ENCODE measurements around the gene PRKCB. TPM values are rescaled to one million over a fixed set of nuclear protein-coding genes. Genes with fewer than 3 reads are reported as not detected.

Gene PRKCB
- total RNA-seq, 3 donors from 2014 or later = 1.3 to 5.3 (median 4.7) TPM

- Histone ChIP-seq H3K27ac (no peak overlapping the region), H3K4me3 (no peak overlapping the region), H3K27me3 (no peaks in the 10 kb centered on the region), H3K4me1 (no peaks in the 10 kb centered on the region), H3K36me3 (no peaks in the 10 kb centered on the region), H3K9me3 (no peaks in the 10 kb centered on the region)
- no peak for DNase-seq (ENCODE audit: low spot score in 2 of 2)
- intact Hi-C loops (cut with DNase I; ENCODE audit: low total_unique reads) = no loop called here
- TF ChIP-seq POLR2A (IDR thresholded peaks at IDR 0.05) (no peak), POLR2AphosphoS5 (IDR thresholded peaks at IDR 0.05) (no peak), CTCF (IDR thresholded peaks at IDR 0.05) (no peak)
These were observed 26.8 kb downstream of the PRKCB start for GRCh38 chr16:23862556-23862955.

DNA sequence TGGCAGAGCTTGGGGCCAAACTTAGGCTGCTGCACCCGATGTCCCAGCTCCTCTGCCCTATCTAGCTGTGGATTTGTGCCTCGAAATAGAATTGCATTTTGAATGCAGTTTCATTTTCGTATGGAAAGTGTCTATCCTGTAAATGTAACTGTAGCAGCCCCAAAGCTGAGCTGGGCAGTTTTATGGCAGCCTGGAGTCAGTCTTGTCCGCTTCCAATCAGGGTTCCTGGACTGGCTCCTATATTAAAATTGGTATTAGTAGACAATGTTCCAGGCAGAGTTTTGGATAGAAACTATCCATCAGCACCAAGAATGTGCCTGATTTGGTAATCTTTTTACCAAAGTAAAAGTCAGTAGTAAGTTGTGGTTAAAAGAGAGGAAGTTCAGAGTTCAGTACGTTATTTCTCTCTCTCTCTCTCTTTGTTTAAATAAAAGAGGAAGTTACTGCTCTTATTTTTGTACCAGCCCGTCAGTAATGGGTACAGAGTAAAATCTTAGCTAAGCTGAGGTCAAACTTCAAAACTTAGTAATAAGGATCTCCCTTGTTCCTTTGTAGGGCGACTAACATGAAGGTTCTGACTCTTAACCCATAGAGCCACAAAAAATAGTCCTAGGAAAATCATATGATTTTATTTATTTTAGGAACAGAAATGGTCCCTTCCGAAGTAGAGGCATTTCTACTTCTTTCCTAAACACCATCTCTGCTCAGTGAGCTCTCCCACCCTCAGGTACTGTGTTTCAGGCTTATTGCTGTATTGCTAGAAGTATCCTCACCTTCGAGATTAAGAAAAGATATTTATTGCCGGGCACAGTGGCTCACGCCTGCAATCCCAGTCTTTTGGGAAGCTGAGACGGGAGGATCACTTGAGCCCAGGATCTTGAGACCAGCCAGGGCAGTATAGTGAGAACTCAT is 28.0 kb downstream of the PRKCB start:
- Histone ChIP-seq H3K27me3 (no peaks in the 10 kb centered on the region), H3K9me3 (no peaks in the 10 kb centered on the region), H3K27ac (no peak overlapping the region), H3K4me1 (no peaks in the 10 kb centered on the region), H3K4me3 (no peak overlapping the region), H3K36me3 (no peaks in the 10 kb centered on the region)
- DNase-seq (ENCODE audit: low spot score in 2 of 2) = no peak
- intact Hi-C loops (cut with DNase I; ENCODE audit: low total_unique reads) = no loop called here
- TF ChIP-seq POLR2AphosphoS5 (IDR thresholded peaks at IDR 0.05) (no peak), POLR2A (IDR thresholded peaks at IDR 0.05) (no peak), CTCF (IDR thresholded peaks at IDR 0.05) (no peak)

GRCh38 chr16:23865853-23866252 is 30.1 kb downstream of the PRKCB start:
- no peaks in the 10 kb centered on the region for H3K27me3 ChIP-seq
- no peaks in the 10 kb centered on the region for H3K4me1 ChIP-seq
- H3K27ac ChIP-seq = no peak overlapping the region
- intact Hi-C loops (cut with DNase I; ENCODE audit: low total_unique reads) = no loop called here
- no peaks in the 10 kb centered on the region for H3K9me3 ChIP-seq
- DNase-seq (ENCODE audit: low spot score in 2 of 2) = no peak
- no peaks in the 10 kb centered on the region for H3K36me3 ChIP-seq
- no peak for TF ChIP-seq POLR2A (IDR thresholded peaks at IDR 0.05)
- no peak overlapping the region for H3K4me3 ChIP-seq

DNA sequence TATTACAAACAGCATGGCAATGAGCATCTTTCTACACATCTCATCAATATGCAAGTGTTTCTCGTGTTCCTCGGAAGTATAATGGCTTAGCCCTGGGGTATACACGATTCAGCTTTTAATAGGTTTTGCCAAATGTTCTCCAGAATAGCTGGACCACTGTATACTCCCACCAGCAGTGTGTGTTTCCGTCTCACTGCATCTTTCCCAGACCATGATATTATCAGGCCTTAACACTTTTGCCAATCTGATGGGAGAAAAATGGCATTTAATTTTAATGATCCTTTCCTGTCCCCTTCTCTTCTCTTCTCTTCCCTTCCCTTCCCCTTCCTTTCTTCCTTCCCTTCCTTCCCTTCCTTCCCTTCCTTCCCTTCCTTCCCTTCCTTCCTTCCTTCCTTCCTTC is 30.8 kb downstream of the PRKCB start:
- Histone ChIP-seq H3K9me3 (no peaks in the 10 kb centered on the region), H3K4me3 (no peak overlapping the region), H3K27me3 (no peaks in the 10 kb centered on the region), H3K4me1 (no peaks in the 10 kb centered on the region), H3K27ac (no peak overlapping the region), H3K36me3 (no peaks in the 10 kb centered on the region)
- TF ChIP-seq POLR2AphosphoS5 (IDR thresholded peaks at IDR 0.05) = no peak
- no peak for TF ChIP-seq POLR2A (IDR thresholded peaks at IDR 0.05)
- TF ChIP-seq CTCF (IDR thresholded peaks at IDR 0.05) = no peak
- intact Hi-C loops (cut with DNase I; ENCODE audit: low total_unique reads) = no loop called here
- no peak for DNase-seq (ENCODE audit: low spot score in 2 of 2)

DNA sequence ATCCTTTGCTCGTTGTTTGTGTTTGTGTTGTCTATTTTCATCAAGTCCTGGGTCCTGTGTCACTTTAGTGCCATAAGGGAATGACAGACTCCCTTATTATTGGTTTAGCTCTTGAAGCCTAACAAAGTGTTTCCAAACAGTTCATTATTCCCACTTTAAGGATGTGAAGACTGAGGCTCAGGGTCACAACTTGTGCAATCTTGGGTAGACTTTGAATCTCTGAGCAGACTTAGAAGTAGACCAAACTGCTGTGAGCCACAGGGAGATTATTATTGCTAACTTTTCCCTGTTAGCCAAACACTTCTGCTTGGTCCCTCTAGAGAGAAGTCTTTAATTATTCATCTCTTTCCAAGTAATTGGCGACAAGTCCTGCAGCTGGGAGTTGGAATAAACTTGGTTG is 31.8 kb downstream of the PRKCB start:
- intact Hi-C loops (cut with DNase I; ENCODE audit: low total_unique reads) = no loop called here

More for the DNA sequence above, 31.8 kb downstream of the PRKCB start:
- Histone ChIP-seq H3K36me3 (no peaks in the 10 kb centered on the region), H3K4me1 (no peaks in the 10 kb centered on the region), H3K9me3 (no peaks in the 10 kb centered on the region), H3K4me3 (no peak overlapping the region), H3K27ac (no peak overlapping the region), H3K27me3 (no peaks in the 10 kb centered on the region)
- no peak for DNase-seq (ENCODE audit: low spot score in 2 of 2)
- no peak for TF ChIP-seq POLR2A (IDR thresholded peaks at IDR 0.05)
- no peak for TF ChIP-seq CTCF (IDR thresholded peaks at IDR 0.05)
- TF ChIP-seq POLR2AphosphoS5 (IDR thresholded peaks at IDR 0.05) = no peak
